ENCODE results near the gene SLC22A1.
"Not testable (repeated sequence)": the region's sequence is repeated elsewhere in the genome, so short reads cannot be mapped to it uniquely, and the experiment has no call there.

The SLC22A1 gene

GRCh38 chr6:160124007-160124406 is 2.4 kb downstream of the SLC22A1 start:
- Histone ChIP-seq H3K4me3 (ENCODE audit: low read depth, low read length) (no peak overlapping the region), H3K4me1 (ENCODE audit: control insufficient read depth, insufficient read depth, low read length, unreplicated experiment) (peaks cover 8% of the 10 kb centered on the region), H3K36me3 (ENCODE audit: insufficient read depth, low read length) (no peaks in the 10 kb centered on the region; the same call in 1 of the 2 replicates), H3K79me2 (ENCODE audit: control insufficient read depth, insufficient read depth, low read length, unreplicated experiment) (no peaks in the 10 kb centered on the region), H3K27ac (ENCODE audit: low read depth, low read length) (no peak overlapping the region), H3K27me3 (ENCODE audit: insufficient read depth, low read length) (no peaks in the 10 kb centered on the region), H2AFZ (ENCODE audit: low read length, unreplicated experiment) (no peak overlapping the region)

- Histone ChIP-seq H3K27me3 (ENCODE audit: insufficient read depth, low read length) (no peaks in the 10 kb centered on the region), H3K4me1 (ENCODE audit: control insufficient read depth, insufficient read depth, low read length, unreplicated experiment) (peaks cover 7% of the 10 kb centered on the region), H2AFZ (ENCODE audit: low read length, unreplicated experiment) (no peak overlapping the region), H3K36me3 (ENCODE audit: insufficient read depth, low read length) (no peaks in the 10 kb centered on the region; the same call in 1 of the 2 replicates), H3K27ac (ENCODE audit: low read depth, low read length) (no peak overlapping the region), H3K79me2 (ENCODE audit: control insufficient read depth, insufficient read depth, low read length, unreplicated experiment) (no peaks in the 10 kb centered on the region), H3K4me3 (ENCODE audit: low read depth, low read length) (no peak overlapping the region)
These were observed 3.0 kb downstream of the SLC22A1 start for GRCh38 chr6:160124605-160125004.

GRCh38 chr6:160125105-160125504 is 3.5 kb downstream of the SLC22A1 start:
- H2AFZ ChIP-seq (ENCODE audit: low read length, unreplicated experiment): not testable (repeated sequence)

GRCh38 chr6:160127270-160128124 is 5.9 kb downstream of the SLC22A1 start:
- H2AFZ ChIP-seq (ENCODE audit: low read length, unreplicated experiment): no peak overlapping the region
- no peaks in the 10 kb centered on the region for H3K27me3 ChIP-seq (ENCODE audit: insufficient read depth, low read length)
- H3K27ac ChIP-seq (ENCODE audit: low read depth, low read length): no peak overlapping the region
- H3K79me2 ChIP-seq (ENCODE audit: control insufficient read depth, insufficient read depth, low read length, unreplicated experiment): no peaks in the 10 kb centered on the region
- peaks cover 2% of the 10 kb centered on the region for H3K4me1 ChIP-seq (ENCODE audit: control insufficient read depth, insufficient read depth, low read length, unreplicated experiment)
- no peak overlapping the region for H3K4me3 ChIP-seq (ENCODE audit: low read depth, low read length)
- H3K36me3 ChIP-seq (ENCODE audit: insufficient read depth, low read length): no peaks in the 10 kb centered on the region; the same call in 1 of the 2 replicates

More at GRCh38 chr6:160125105-160125504, 3.5 kb downstream of the SLC22A1 start:
- not testable (repeated sequence) for H3K79me2 ChIP-seq (ENCODE audit: control insufficient read depth, insufficient read depth, low read length, unreplicated experiment); H3K4me1 ChIP-seq (ENCODE audit: control insufficient read depth, insufficient read depth, low read length, unreplicated experiment); H3K4me3 ChIP-seq (ENCODE audit: low read depth, low read length); H3K27me3 ChIP-seq (ENCODE audit: insufficient read depth, low read length); H3K36me3 ChIP-seq (ENCODE audit: insufficient read depth, low read length); H3K27ac ChIP-seq (ENCODE audit: low read depth, low read length)

GRCh38 chr6:160128125-160128683 is 6.6 kb downstream of the SLC22A1 start:
- H2AFZ ChIP-seq (ENCODE audit: low read length, unreplicated experiment): no peak overlapping the region
- no peaks in the 10 kb centered on the region for H3K79me2 ChIP-seq (ENCODE audit: control insufficient read depth, insufficient read depth, low read length, unreplicated experiment)
- H3K4me3 ChIP-seq (ENCODE audit: low read depth, low read length): no peak overlapping the region
- peaks cover 2% of the 10 kb centered on the region for H3K4me1 ChIP-seq (ENCODE audit: control insufficient read depth, insufficient read depth, low read length, unreplicated experiment)
- no peaks in the 10 kb centered on the region for H3K27me3 ChIP-seq (ENCODE audit: insufficient read depth, low read length)
- no peak overlapping the region for H3K27ac ChIP-seq (ENCODE audit: low read depth, low read length)
- H3K36me3 ChIP-seq (ENCODE audit: insufficient read depth, low read length): no peaks in the 10 kb centered on the region

- Histone ChIP-seq H2AFZ (ENCODE audit: low read length, unreplicated experiment) (no peak overlapping the region), H3K4me3 (ENCODE audit: low read depth, low read length) (no peak overlapping the region), H3K27ac (ENCODE audit: low read depth, low read length) (no peak overlapping the region), H3K4me1 (ENCODE audit: control insufficient read depth, insufficient read depth, low read length, unreplicated experiment) (peaks cover 2% of the 10 kb centered on the region), H3K27me3 (ENCODE audit: insufficient read depth, low read length) (no peaks in the 10 kb centered on the region), H3K79me2 (ENCODE audit: control insufficient read depth, insufficient read depth, low read length, unreplicated experiment) (no peaks in the 10 kb centered on the region), H3K36me3 (ENCODE audit: insufficient read depth, low read length) (no peaks in the 10 kb centered on the region)
These were observed 7.4 kb downstream of the SLC22A1 start for GRCh38 chr6:160128879-160129516.

GRCh38 chr6:160129881-160130615 is 8.4 kb downstream of the SLC22A1 start:
- no peaks in the 10 kb centered on the region for H3K27me3 ChIP-seq (ENCODE audit: insufficient read depth, low read length)
- H3K4me3 ChIP-seq (ENCODE audit: low read depth, low read length): no peak overlapping the region
- no peak overlapping the region for H2AFZ ChIP-seq (ENCODE audit: low read length, unreplicated experiment)
- H3K79me2 ChIP-seq (ENCODE audit: control insufficient read depth, insufficient read depth, low read length, unreplicated experiment): no peaks in the 10 kb centered on the region
- no peak overlapping the region for H3K27ac ChIP-seq (ENCODE audit: low read depth, low read length)
- peaks cover 2% of the 10 kb centered on the region for H3K4me1 ChIP-seq (ENCODE audit: control insufficient read depth, insufficient read depth, low read length, unreplicated experiment)
- no peaks in the 10 kb centered on the region for H3K36me3 ChIP-seq (ENCODE audit: insufficient read depth, low read length)

GRCh38 chr6:160130729-160131484 is 9.3 kb downstream of the SLC22A1 start:
- H2AFZ ChIP-seq (ENCODE audit: low read length, unreplicated experiment): no peak overlapping the region
- peaks cover 2% of the 10 kb centered on the region for H3K4me1 ChIP-seq (ENCODE audit: control insufficient read depth, insufficient read depth, low read length, unreplicated experiment)
- H3K36me3 ChIP-seq (ENCODE audit: insufficient read depth, low read length): no peaks in the 10 kb centered on the region
- H3K27me3 ChIP-seq (ENCODE audit: insufficient read depth, low read length): no peaks in the 10 kb centered on the region
- no peak overlapping the region for H3K4me3 ChIP-seq (ENCODE audit: low read depth, low read length)
- no peaks in the 10 kb centered on the region for H3K79me2 ChIP-seq (ENCODE audit: control insufficient read depth, insufficient read depth, low read length, unreplicated experiment)
- no peak overlapping the region for H3K27ac ChIP-seq (ENCODE audit: low read depth, low read length)

GRCh38 chr6:160131636-160132296 is 10.2 kb downstream of the SLC22A1 start:
- Histone ChIP-seq H3K4me1 (ENCODE audit: control insufficient read depth, insufficient read depth, low read length, unreplicated experiment) (peaks cover 2% of the 10 kb centered on the region), H3K27me3 (ENCODE audit: insufficient read depth, low read length) (no peaks in the 10 kb centered on the region), H3K36me3 (ENCODE audit: insufficient read depth, low read length) (no peaks in the 10 kb centered on the region), H3K4me3 (ENCODE audit: low read depth, low read length) (no peak overlapping the region), H3K79me2 (ENCODE audit: control insufficient read depth, insufficient read depth, low read length, unreplicated experiment) (no peaks in the 10 kb centered on the region), H3K27ac (ENCODE audit: low read depth, low read length) (no peak overlapping the region), H2AFZ (ENCODE audit: low read length, unreplicated experiment) (no peak overlapping the region)

Data from ACC112 (cell line).